Vagina (tissue), 2 donors: Measurements from ENCODE around the gene ZG16. TPM values are rescaled to one million over a fixed set of nuclear protein-coding genes. Genes with fewer than 3 reads are reported as not detected.
A peak's percentile ranks its signal among the peaks of the same experiment; 100 is the strongest.

Experiments
- DNase-seq, 2 donors: peaks; one replicate each; pipeline ENCODE4 v3.0.0-alpha.2; 2017; ENCODE audit errors: extremely low spot score in 2 of 2
- H3K27ac ChIP-seq: fragments of 200-600 bp; sonication (generic); one replicate; pipeline ENCODE4 v1.5.1; 2019
- H3K27me3 ChIP-seq: fragments of 200-600 bp; sonication (generic); one replicate; pipeline ENCODE4 v1.5.1; 2019
- H3K36me3 ChIP-seq, 2 donors: fragments of 200-600 bp; sonication (generic); one replicate each; pipeline ENCODE4 v1.5.1; 2017 to 2019
- H3K4me1 ChIP-seq: fragments of 200-600 bp; sonication (generic); one replicate; pipeline ENCODE4 v1.5.1; 2019
- H3K4me3 ChIP-seq, 2 donors: fragments of 200-600 bp; sonication (generic); 1 replicate in 1 of 2; 2 replicates in 1 of 2; pipeline ENCODE4 v1.5.1; 2016 to 2019
- H3K9me3 ChIP-seq: fragments of 200-600 bp; sonication (generic); one replicate; pipeline ENCODE4 v1.5.1; 2019
- CTCF ChIP-seq, 3 experiments: fragments of 450-650 bp in 2 of 3; fragments of 200-600 bp in 1 of 3; sonication (generic) in 1 of 3; IDR thresholded peaks; one replicate each; pipeline ENCODE4 v1.5.1; 2017 to 2019; ENCODE audit warnings: antibody characterized with exemption in 3 of 3, mild to moderate bottlenecking in 2 of 3, moderate library complexity in 2 of 3
- POLR2A ChIP-seq, 2 donors: fragments of 450-650 bp; IDR thresholded peaks; one replicate each; pipeline ENCODE4 v1.6.1; 2017; ENCODE audit warnings: antibody characterized with exemption in 2 of 2, mild to moderate bottlenecking in 2 of 2, moderate library complexity in 2 of 2
- POLR2AphosphoS5 ChIP-seq, 2 donors: sonication (generic); formaldehyde crosslinking; IDR thresholded peaks; one replicate each; pipeline ENCODE4 v1.9.0; 2017; ENCODE audit warnings: antibody characterized with exemption in 2 of 2, mild to moderate bottlenecking in 2 of 2, low read depth in 1 of 2; ENCODE audit not compliant: insufficient read depth in 1 of 2
- intact Hi-C: fragments of 100-400 bp; cut with DNase I; formaldehyde crosslinking; loops from one replicate; pipeline ENCODE4 v1.15.1; 2023
- total RNA-seq: library from RNA; depleted of rRNA; stranded (reverse); fragments of >200 nt; gene quantifications from one replicate; pipeline ENCODE4 v1.2.3, GENCODE V29; 2016

ZG16 gene
- total RNA-seq, 1 donor from 2014 or later, result not detected

GRCh38 chr16:29807426-29808218 lies 29.6 kb downstream of the ZG16 start:
- peak overlapping the region; percentile 54 to 57 for H3K4me3 ChIP-seq
- no peaks in the 10 kb centered on the region for H3K9me3 ChIP-seq
- H3K27me3 ChIP-seq, result no peaks in the 10 kb centered on the region
- H3K27ac ChIP-seq, result peak overlapping the region; percentile 96
- peak in 1 of 2 donors; percentile 61 for TF ChIP-seq POLR2A (IDR thresholded peaks at IDR 0.05)
- peak; percentile 83 to 96 for TF ChIP-seq POLR2AphosphoS5 (IDR thresholded peaks at IDR 0.05; ENCODE audit: insufficient read depth in 1 of 2, low read depth in 1 of 2)
- TF ChIP-seq CTCF (IDR thresholded peaks at IDR 0.05), result peak in 1 of 3 experiments; percentile 39
- H3K36me3 ChIP-seq, result peaks cover 0 to 20% of the 10 kb centered on the region in 2 donors
- peaks cover 64% of the 10 kb centered on the region for H3K4me1 ChIP-seq
- intact Hi-C loops, result loop anchor here (5.0 kb wide), 1 partner anchor 570 kb away; no protein-coding TSS in a partner anchor
- no peak for DNase-seq

DNA sequence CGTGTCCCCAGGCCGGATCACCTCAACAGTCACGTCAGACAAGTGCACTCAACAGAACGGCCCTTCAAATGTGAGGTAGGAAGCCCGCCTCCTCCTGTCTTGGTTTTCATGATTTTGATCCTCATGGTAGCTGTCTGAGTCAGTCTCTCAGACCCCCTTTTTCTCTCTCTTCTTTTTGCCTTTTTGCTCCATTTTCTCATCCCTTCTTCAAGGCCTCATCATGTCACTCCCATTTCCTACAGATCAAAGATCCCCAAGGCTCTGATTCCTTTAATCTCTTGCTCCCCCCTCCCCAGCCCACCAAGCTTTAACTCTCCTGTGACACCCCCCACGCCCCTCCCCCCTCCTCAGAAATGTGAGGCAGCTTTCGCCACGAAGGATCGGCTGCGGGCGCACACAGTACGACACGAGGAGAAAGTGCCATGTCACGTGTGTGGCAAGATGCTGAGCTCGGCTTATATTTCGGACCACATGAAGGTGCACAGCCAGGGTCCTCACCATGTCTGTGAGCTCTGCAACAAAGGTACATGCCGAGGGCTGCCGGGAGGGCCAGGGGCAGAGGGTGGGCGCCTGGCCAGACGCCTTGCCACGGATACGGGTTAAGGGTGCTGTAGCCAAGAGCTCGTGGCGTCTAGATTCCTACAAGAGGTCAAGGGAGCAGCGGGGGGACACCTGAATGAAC lies 30.3 kb downstream of the ZG16 start:
- Histone ChIP-seq H3K4me1 (peaks cover 71% of the 10 kb centered on the region), H3K27ac (peak overlapping the region; percentile 96), H3K36me3 (peaks cover 0 to 20% of the 10 kb centered on the region in 2 donors), H3K9me3 (no peaks in the 10 kb centered on the region), H3K27me3 (no peaks in the 10 kb centered on the region), H3K4me3 (peak overlapping the region; percentile 54 to 57)
- no peak for DNase-seq
- intact Hi-C loops, result loop anchor here (5.0 kb wide), 1 partner anchor 569 kb away; no protein-coding TSS in a partner anchor
- TF ChIP-seq POLR2A (IDR thresholded peaks at IDR 0.05) (no peak), CTCF (IDR thresholded peaks at IDR 0.05) (no peak), POLR2AphosphoS5 (IDR thresholded peaks at IDR 0.05; ENCODE audit: insufficient read depth in 1 of 2, low read depth in 1 of 2) (no peak)

GRCh38 chr16:29809031-29809747 lies 31.1 kb downstream of the ZG16 start:
- peaks cover 0 to 20% of the 10 kb centered on the region in 2 donors for H3K36me3 ChIP-seq
- no peak for DNase-seq
- H3K4me3 ChIP-seq, result peak overlapping the region in 1 of 2 donors; percentile 57
- TF ChIP-seq POLR2AphosphoS5 (IDR thresholded peaks at IDR 0.05; ENCODE audit: insufficient read depth in 1 of 2, low read depth in 1 of 2) (no peak), POLR2A (IDR thresholded peaks at IDR 0.05) (no peak), CTCF (IDR thresholded peaks at IDR 0.05) (no peak)
- no peaks in the 10 kb centered on the region for H3K9me3 ChIP-seq
- intact Hi-C loops, result loop anchor here (5.0 kb wide), 1 partner anchor 568 kb away; no protein-coding TSS in a partner anchor
- H3K4me1 ChIP-seq, result peaks cover 75% of the 10 kb centered on the region
- H3K27me3 ChIP-seq, result no peaks in the 10 kb centered on the region
- peak overlapping the region; percentile 96 for H3K27ac ChIP-seq

- Histone ChIP-seq H3K4me3 (no peak overlapping the region), H3K27ac (peak overlapping the region; percentile 96), H3K27me3 (no peaks in the 10 kb centered on the region), H3K4me1 (peaks cover 77% of the 10 kb centered on the region), H3K9me3 (no peaks in the 10 kb centered on the region), H3K36me3 (peaks cover 0 to 20% of the 10 kb centered on the region in 2 donors)
- TF ChIP-seq CTCF (IDR thresholded peaks at IDR 0.05), result no peak
- TF ChIP-seq POLR2AphosphoS5 (IDR thresholded peaks at IDR 0.05; ENCODE audit: insufficient read depth in 1 of 2, low read depth in 1 of 2), result no peak
- TF ChIP-seq POLR2A (IDR thresholded peaks at IDR 0.05), result no peak
- DNase-seq, result no peak
- intact Hi-C loops, result loop anchor here (5.0 kb wide), 3 partner anchors 187 to 567 kb away; partner anchors contain the start of genes ALDOA, HIRIP3 and INO80E
Measured at GRCh38 chr16:29809850-29810698, 32.0 kb downstream of the ZG16 start.
